Mononuclear cell (primary cell): Measurements from ENCODE around the gene HOXC5. TPM values are rescaled to one million over a fixed set of nuclear protein-coding genes. Genes with fewer than 3 reads are reported as not detected.

Experiments
- H3K27me3 ChIP-seq: 2 replicates; pipeline ENCODE4 v1.6.0; 2011; ENCODE audit warnings: low read length, control low read depth; ENCODE audit not compliant: insufficient read depth
- H3K4me1 ChIP-seq: 2 replicates; pipeline ENCODE4 v1.5.1; 2011; ENCODE audit warnings: mild to moderate bottlenecking, low read length, control low read depth; ENCODE audit not compliant: insufficient read depth
- H3K4me3 ChIP-seq: 2 replicates; pipeline ENCODE4 v1.5.1; 2011; ENCODE audit warnings: mild to moderate bottlenecking, low read length, moderate library complexity
- H3K9me3 ChIP-seq: 2 replicates; pipeline ENCODE4 v1.5.1; 2011; ENCODE audit warnings: low read depth, mild to moderate bottlenecking, control low read depth, low read length
- total RNA-seq: library from RNA; depleted of rRNA; stranded (reverse); fragments of >200 nt; gene quantifications from one replicate; pipeline ENCODE4 v1.2.3, GENCODE V29; 2012

The HOXC5 gene
- total RNA-seq, 1 donor: not detected

DNA sequence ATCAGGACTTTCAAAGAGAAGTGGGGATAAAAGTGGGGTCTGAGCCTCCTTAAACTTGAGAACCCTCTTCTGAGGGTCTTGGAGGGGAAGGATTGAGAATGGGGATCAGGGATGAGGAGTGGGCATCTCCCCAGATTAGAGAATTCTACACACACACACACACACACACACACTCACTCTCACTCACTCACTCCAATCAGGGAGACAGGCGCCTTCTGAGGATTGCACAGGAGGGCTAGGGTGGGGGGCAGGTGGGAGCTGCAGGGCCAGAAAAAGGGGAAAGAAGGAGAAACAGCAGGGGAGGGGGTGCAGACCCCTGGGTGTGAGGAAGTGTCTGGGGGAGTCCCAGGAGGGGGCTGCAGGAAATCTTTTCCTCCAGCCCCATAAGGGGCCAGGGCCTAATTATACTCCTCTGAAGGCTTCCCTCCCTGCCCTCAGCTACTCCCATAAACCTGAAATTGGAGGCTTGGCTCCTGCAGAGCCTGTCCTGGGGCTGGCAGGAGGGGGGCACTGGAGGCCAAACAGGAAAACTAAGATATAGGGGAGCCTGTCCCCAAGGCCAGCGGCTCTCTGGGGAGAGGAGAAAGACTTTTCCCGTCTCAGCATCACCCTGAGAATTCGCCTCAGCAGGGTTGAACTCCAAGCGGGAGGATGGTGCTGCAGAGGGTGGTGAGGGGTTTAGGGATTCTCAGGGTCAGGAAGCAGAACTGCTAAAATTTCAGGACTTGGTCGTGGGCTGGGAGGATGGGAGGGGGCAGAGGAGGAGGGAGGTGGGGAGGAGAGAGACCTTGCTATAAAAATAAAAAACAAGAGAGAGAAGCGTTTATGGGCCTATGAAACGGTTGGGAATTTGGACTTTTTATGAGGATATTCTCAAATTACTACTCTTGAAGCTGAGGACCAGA is 31.3 kb upstream of the HOXC5 start:
- no peaks in the 10 kb centered on the region for H3K9me3 ChIP-seq
- peaks cover 96% of the 10 kb centered on the region for H3K27me3 ChIP-seq
- peaks cover 15% of the 10 kb centered on the region for H3K4me1 ChIP-seq
- no peak overlapping the region for H3K4me3 ChIP-seq

DNA sequence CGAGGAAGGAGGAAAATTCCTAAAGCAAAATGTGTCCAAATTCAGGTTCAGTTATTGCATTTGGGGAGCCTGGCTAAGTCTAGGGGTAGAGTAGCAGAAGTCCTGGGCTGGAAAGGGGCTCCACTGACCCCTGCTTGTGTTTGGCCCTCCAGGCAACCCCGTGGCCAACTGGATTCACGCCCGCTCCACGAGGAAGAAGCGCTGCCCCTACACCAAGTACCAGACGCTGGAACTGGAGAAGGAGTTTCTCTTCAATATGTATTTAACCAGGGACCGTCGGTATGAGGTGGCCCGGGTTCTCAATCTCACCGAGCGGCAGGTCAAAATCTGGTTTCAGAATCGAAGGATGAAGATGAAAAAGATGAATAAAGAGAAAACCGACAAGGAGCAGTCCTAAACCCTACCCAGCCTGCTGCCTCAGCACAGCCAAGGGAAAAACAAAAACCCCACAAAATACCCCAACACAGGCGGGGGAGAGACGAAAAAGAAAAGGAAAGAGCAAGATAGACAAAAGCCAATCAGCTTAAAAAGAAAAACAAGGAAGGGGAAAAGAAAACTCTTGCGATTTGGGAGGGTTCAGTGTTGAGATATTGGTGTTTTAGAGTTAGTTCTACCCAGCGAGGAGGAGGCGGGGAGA is 30.5 kb upstream of the HOXC5 start:
- H3K27me3 ChIP-seq: peaks cover 96% of the 10 kb centered on the region
- H3K4me1 ChIP-seq: peaks cover 23% of the 10 kb centered on the region
- no peak overlapping the region for H3K4me3 ChIP-seq
- H3K9me3 ChIP-seq: no peaks in the 10 kb centered on the region

DNA sequence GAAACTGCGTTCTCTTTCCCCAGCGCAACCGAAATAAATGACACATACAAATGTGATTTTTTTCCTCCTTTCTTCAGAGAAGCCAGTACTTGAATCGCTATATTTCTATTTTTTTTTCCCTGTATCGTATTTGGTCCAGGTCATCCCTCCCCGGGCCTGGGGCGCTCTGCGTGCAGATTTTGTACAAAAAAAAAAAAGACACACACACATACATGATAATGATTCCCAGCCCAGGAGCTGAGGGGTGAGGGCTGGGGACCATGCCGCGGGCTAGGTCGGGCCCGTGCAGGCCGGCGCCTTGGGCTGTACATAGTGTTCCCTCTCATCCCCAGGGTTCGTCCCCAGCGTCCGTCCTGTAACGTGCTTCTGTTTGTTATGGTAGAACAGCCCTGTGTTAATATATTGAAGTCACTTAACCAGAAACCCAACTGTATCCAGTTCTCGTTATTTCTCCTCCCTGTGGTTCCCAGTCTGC is 29.9 kb upstream of the HOXC5 start:
- no peak overlapping the region for H3K4me3 ChIP-seq
- peaks cover 24% of the 10 kb centered on the region for H3K4me1 ChIP-seq
- peaks cover 96% of the 10 kb centered on the region for H3K27me3 ChIP-seq
- no peaks in the 10 kb centered on the region for H3K9me3 ChIP-seq

DNA sequence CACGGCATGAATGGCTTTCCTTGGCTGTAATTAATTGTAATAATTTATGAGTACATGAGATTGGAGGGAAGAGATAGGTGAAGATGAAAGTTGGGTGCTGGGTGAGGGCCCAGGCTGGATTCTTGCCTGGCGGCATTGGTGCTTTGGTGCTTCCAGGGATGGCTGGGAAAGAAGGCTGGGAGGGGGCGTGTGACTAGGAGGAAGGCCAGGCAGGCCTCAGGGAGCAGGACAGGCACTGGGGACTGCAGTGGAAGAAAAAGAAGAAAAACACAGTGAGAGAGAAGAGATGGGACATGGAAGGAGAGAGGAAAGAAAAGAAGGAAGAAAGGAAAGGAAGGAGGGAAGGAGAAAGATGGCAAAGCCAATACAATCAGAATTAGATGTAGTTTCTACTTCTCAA is 29.2 kb upstream of the HOXC5 start:
- Histone ChIP-seq H3K27me3 (peaks cover 95% of the 10 kb centered on the region), H3K9me3 (no peaks in the 10 kb centered on the region), H3K4me1 (peaks cover 24% of the 10 kb centered on the region), H3K4me3 (no peak overlapping the region)

DNA sequence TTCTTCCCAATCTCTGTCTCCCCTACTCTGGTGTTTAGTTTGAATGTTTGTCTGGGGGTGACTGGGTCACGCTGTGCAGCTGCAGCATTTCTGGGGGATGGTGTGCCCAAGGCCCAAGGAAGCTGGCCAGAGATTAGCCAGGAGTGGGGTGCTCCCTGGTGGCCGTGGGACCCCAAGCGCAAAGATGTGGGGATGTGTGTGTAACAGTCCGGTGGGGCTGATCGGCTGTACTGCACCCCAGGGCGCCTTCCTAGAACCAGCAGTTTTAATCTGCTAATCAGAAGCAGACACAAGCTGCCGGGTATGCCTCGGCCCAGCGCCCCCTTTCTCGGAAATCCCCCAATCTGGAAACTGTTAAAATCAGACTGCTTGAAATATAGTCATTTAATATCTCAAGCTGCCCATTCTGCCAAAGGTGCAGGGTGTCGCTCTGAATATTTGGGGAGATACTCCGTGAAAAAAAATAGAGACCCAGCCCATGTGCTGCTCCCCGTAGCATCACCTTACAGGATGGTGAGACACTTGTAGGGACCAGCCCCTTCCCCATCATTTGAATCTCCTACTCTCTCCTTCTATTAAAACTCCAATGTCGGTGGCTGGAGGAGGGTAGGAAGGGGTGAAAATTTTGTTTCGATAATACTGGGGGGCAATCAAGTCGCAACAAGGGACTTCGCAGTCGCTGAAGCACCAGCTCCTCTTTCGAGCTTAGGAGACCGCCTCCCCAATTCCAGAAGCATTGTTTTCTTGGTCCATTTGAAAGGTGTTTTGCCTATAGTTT is 28.6 kb upstream of the HOXC5 start:
- Histone ChIP-seq H3K27me3 (peaks cover 90% of the 10 kb centered on the region), H3K4me1 (peaks cover 24% of the 10 kb centered on the region), H3K9me3 (no peaks in the 10 kb centered on the region), H3K4me3 (no peak overlapping the region)

DNA sequence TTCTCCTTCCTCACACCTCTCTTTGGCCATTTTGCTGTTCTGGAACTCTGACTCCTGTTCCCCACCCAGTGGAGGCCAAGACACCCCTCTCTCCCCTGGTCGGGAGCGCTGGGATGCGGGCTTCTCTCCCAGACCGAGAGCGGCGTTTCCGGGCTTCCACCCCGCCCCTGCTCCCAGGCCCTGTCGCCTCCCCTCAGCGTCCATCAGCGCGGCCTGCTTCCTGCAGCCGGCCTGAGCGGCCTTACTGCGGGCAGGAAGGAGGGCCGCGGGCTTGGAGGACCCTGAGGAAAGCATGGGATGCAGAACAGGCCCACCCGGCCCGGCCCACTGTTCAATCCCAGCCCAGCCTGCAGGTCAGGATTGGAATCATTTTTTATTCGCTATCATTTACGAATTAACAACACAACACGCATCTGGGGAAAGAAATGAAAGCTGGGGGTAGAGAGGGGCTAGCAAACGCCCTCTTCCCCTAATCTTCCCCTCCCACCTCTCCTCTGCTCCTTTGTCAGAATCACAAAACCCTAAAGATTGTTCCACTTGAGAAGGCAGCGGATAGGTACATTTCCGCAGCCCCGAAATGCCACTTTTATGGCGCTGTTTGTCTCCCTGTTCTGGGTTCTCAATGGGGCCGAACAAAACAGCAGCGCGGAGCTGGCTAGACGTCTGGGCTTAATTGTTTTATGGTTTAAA is 27.9 kb upstream of the HOXC5 start:
- Histone ChIP-seq H3K4me3 (no peak overlapping the region), H3K4me1 (peaks cover 23% of the 10 kb centered on the region), H3K27me3 (peaks cover 91% of the 10 kb centered on the region), H3K9me3 (no peaks in the 10 kb centered on the region)

DNA sequence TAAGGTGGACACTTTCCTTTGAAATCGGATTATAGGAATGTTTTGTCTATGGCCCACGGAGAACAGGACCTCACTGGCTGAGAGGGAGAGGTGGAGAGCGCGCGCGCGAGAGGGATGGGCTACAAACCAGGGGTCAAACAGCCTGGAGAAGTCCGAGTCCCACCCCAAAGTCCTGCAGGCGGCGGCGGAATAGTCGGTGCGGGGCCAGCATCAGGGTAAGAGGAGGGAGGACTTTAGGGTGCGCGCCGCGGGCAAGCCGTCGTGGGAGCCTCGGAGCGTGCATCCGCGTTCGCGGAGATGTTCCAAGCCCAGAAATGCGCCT is 27.4 kb upstream of the HOXC5 start:
- Histone ChIP-seq H3K4me3 (no peak overlapping the region), H3K9me3 (no peaks in the 10 kb centered on the region), H3K4me1 (peaks cover 18% of the 10 kb centered on the region), H3K27me3 (peaks cover 91% of the 10 kb centered on the region)

DNA sequence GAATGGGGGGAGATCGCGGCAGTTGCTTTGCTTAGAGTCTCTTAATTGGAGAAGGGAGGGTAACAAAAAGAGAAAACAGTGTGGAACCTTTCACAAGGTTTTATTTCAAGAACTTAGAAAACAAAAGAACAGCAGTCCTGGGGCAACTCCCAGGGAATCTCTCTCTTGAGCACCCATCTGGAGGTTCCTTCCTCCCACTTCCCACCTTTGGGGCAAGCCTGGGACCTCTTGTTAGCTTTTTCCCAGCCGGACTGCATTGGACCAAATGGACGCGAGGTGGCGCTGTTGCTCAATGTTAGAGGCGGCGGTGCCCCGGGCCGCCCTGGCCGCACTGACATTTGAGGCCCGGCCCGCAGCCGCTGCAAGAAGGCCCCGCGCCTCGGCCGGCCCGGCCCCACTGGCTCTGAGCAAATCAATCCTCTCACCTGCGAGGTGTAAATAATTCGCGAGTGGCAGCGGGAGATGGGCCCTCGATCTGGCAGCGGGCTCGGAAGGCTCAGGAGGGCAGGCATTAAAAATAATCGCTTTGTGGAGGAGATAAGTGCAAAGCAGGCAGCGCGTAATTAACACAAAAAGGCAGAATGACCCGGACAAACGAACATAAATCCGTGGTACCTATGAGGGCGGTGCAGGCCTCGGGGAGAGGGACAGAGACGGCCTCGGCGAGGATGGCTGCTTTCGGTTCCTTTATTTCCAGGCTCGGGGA is 26.8 kb upstream of the HOXC5 start:
- Histone ChIP-seq H3K4me3 (peak overlapping the region; percentile 18), H3K4me1 (peaks cover 19% of the 10 kb centered on the region), H3K27me3 (peaks cover 91% of the 10 kb centered on the region), H3K9me3 (no peaks in the 10 kb centered on the region)

DNA sequence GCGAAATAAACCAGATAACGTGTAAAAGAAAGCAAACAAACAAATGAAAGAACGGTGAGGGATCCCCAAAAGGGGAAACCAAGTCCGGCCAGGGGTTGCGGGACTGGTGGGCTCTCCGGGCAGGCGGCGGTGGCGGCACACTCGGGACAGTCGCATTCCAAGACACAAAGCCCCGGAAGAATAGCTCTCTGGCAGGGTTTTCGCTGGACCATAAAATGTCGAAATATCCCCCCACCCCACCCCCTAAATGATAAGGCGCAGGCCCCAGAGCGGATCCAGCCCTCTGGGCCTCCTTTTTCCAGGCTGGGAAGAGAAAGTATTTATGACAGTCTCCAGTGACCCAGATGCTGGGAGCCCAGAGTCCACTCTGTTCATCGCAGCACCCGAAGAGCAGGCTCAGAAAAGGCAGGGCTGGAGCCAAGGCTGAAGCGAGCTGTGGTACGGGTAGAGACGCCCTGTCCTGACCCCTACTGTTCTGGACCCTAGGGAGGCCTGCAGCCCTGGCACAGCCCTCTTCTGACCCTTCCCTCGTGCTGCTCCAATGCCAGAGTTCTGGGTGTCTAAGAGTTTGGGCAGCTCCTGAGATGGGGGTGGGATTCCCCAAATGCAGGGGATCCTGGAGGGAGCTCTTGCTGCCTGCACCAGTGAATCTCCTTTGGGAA is 26.2 kb upstream of the HOXC5 start:
- Histone ChIP-seq H3K4me1 (peaks cover 23% of the 10 kb centered on the region), H3K27me3 (peaks cover 91% of the 10 kb centered on the region), H3K9me3 (no peaks in the 10 kb centered on the region), H3K4me3 (no peak overlapping the region)

DNA sequence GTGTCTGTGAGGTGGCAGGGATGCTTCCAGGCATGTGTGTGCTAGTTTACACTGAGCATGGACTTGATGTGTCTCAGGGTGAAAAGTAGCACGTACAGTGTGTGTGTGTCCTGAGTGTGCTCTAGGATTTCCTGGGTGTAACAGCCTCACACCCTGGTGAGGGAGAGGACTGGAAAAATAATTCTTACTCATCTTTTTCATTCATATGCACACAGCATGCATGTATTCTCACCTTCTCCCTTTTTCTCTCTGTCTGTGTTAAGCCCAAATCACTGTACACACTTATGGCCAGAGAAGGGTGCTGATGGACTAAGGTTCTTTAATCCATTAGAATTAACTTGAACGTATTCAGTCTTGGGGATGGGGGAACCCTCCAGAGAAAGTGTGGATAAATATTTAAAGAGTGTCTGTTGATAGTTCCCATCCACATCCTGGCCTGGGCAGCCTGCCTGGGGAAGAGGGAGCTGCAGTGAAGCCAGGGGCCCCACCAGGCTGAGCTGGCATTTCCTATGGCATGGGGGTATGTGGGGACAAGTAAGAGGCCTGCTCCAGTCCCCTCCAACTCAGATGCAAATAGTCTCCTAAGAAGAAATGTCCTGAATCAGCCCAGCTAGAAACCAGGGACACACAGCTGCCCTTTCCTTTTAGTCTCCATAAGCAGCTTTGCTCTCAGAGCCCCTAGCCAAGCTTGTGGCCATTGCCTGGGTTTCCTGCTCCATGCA is 25.2 kb upstream of the HOXC5 start:
- peaks cover 90% of the 10 kb centered on the region for H3K27me3 ChIP-seq
- peaks cover 23% of the 10 kb centered on the region for H3K4me1 ChIP-seq
- no peaks in the 10 kb centered on the region for H3K9me3 ChIP-seq
- H3K4me3 ChIP-seq: no peak overlapping the region

DNA sequence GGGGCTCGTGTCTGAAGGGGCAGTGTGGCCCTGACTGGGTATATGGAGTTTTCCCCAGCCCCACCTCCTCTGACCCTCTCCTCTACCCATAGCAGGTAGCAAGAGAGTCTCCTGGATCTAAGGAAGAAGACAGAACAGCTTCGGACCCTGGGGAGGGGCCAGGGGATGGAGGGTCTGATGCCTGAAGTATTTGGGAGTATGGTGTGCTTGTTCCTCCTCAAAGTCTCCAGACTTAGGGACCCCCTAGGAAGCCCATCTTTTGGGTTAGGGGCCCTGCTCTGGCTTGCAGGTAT is 24.6 kb upstream of the HOXC5 start:
- H3K4me1 ChIP-seq: peaks cover 23% of the 10 kb centered on the region
- no peak overlapping the region for H3K4me3 ChIP-seq
- no peaks in the 10 kb centered on the region for H3K9me3 ChIP-seq
- H3K27me3 ChIP-seq: peaks cover 90% of the 10 kb centered on the region

DNA sequence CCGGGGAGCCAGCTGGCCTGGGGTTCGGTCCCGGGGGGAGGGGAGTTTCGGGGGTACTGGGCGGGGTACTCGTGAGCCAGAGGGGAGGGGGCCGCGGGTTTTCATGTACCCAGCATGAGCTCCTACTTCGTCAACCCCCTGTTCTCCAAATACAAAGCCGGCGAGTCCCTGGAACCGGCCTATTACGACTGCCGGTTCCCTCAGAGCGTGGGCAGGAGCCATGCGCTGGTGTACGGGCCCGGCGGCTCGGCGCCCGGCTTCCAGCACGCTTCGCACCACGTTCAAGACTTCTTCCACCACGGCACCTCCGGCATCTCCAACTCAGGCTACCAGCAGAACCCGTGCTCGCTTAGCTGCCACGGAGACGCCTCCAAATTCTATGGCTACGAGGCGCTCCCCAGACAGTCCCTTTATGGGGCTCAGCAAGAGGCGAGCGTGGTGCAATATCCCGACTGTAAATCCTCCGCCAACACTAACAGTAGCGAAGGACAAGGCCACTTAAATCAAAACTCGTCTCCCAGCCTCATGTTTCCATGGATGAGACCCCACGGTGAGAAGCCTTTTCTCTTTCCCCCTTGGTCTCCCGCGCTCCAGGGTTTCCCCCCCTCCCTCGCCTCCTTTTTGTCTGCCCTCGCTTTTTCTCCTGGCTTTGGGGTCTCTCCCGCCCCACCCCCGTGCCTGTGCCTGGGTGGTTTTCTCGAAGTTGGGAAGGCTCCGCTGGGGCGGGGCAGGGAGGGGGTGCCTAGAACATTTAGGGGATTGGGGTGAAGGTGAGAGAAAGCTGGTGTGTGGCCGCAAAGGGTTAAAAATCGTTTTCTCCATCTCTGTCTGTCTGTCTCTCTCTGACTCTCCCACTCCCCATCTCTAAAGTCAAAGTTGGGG is 23.4 kb upstream of the HOXC5 start:
- Histone ChIP-seq H3K9me3 (no peaks in the 10 kb centered on the region), H3K27me3 (peaks cover 92% of the 10 kb centered on the region), H3K4me1 (peaks cover 23% of the 10 kb centered on the region), H3K4me3 (no peak overlapping the region)
